ENCODE data around the gene CPNE6.

Gene CPNE6

DNA sequence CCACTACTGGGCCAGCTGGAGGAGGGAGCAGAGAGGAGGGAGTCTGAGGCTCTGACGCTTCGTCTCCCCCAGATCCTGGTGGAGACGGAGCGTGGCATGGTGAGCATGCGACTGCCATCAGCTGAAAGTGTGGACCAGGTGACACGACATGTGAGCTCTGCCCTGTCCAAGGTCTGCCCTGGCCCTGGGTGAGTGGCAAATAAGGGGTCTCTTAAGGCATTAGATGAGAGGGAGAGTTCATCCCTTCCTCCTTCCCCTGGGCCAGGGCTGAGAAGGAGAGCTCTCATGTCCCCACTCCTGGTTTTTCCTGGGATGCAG, 17.1 kb upstream of the CPNE6 start:
- no peak for DNase-seq (ENCODE audit: low spot score)
- no peak for FAIRE-seq

DNA sequence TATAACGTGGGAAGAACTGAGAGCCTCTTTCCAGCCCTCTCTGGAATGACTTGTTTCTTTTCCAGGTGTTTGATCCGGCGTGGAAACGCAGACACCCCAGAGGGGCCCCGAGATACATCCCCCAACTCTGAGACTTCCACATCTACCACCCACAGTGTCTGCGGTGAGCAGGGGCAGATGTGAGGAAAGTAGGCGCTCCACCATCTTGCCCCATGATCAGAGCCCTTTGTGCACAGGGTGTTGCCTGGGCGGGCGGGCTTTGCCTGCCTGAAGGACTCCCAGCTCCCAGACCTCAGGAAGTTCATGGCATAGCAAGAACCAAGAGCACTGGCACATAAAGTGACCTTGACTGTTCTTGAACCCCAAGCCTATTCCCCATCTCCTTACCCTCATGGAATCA, 16.7 kb upstream of the CPNE6 start:
- FAIRE-seq (no peak), DNase-seq (ENCODE audit: low spot score) (no peak)

DNA sequence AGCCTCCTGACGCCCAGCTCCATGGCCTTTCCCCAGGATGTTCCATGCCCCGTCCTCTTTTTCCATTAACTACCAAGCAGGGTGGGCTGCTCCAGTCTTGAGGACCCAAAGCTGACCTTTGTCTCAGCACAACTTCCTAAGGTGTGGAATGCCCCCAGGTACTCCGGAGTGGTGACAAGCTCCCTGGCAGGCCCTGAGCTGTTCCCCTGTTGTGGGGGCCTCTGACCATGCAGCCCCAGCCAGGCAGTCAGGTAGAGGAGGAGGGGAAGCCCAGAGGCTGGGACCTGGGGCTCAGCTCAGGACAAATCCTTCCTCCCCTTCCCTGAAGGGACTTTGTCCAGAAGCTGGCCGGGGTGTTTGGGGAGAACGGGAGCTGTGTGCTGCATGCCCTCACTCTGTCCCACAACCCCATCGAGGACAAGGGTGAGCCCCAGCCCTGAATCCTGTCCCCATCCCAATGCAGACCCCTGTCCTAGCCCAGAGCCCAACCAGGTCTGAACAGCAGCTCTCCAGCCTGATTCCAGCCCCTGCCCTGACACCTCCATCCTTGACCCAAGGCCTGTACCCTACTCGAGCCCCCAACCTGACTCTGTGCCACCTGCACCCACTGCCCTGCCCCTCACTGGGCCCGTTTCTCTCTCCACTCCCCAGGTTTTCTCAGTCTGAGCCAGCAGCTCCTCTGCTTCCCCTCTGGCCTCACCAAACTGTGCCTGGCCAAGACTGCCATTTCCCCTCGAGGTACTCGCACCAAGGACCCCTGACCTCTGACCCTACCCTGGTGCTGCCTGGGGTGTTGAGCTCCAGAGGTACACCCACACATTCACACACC, 15.2 kb upstream of the CPNE6 start:
- DNase-seq (ENCODE audit: low spot score) (no peak), FAIRE-seq (no peak)

DNA sequence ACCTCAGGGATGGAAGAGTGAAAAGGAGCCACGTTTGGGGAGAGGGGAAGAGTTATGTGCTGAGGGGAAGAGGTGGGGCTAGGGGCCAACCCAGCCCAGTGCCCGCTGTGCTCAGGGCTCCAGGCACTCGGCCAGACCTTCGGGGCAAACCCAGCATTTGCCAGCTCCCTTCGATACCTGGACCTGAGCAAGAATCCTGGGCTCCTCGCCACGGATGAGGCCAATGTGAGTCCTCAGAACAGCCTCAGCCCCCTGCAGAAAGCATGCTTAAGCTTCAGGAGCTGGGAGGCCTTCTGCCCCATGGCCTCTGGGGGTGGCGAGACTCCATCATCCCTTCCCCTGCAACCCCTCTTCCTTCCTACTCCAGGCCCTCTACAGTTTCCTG, 14.6 kb upstream of the CPNE6 start:
- DNase-seq (ENCODE audit: low spot score) = no peak
- FAIRE-seq = no peak

GRCh38 chr14:24057271-24057670, 14.1 kb upstream of the CPNE6 start:
- FAIRE-seq (no peak), DNase-seq (ENCODE audit: low spot score) (no peak)

DNA sequence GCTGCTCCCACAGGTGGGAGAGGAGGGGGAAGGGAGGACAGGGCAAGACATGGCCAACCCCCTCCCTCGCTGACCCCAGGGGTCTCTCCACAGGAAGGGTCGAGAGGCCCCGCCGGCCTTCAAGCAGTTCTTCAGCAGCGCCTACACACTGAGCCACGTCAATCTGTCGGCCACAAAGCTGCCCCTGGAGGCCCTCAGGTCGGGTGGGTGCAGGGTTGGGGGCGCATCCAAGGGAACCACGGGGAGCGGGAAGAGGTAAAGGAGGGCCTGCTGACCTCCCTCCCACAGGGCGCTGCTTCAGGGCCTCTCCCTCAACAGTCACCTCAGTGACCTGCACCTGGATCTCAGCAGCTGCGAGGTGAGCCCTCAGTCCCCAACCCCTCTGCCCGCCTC, 13.5 kb upstream of the CPNE6 start:
- DNase-seq (ENCODE audit: low spot score) = no peak
- FAIRE-seq = no peak

GRCh38 chr14:24058260-24058950, 13.0 kb upstream of the CPNE6 start:
- peak; percentile 23 for DNase-seq (ENCODE audit: low spot score)
- FAIRE-seq = no peak

DNA sequence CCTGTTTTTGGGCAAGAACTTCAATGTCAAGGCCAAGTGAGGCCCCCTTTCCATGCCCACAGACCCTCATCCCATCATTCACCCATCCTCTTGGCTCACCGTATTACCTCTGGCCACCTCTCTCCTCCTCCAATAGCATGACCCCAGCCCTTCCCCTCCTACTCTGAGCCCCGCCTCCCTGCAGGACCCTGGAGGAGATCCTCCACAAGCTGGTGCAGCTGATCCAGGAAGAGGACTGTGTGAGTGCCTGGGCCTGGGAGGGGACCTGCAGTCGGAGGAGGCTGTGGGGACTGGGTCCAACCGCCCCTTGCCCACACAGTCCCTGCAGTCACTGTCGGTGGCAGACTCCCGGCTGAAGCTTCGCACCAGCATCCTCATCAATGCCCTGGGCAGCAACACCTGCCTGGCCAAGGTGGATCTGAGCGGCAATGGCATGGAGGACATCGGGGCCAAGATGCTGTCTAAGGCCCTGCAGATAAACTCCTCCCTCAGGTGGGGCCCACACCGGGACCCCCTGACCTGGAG, 12.3 kb upstream of the CPNE6 start:
- DNase-seq (ENCODE audit: low spot score) (no peak), FAIRE-seq (no peak)

GRCh38 chr14:24059841-24060388, 11.4 kb upstream of the CPNE6 start:
- DNase-seq (ENCODE audit: low spot score) = no peak

GRCh38 chr14:24060443-24060842, 10.9 kb upstream of the CPNE6 start:
- DNase-seq (ENCODE audit: low spot score) (no peak), FAIRE-seq (no peak)

More at GRCh38 chr14:24059841-24060388, 11.4 kb upstream of the CPNE6 start:
- no peak for FAIRE-seq

DNA sequence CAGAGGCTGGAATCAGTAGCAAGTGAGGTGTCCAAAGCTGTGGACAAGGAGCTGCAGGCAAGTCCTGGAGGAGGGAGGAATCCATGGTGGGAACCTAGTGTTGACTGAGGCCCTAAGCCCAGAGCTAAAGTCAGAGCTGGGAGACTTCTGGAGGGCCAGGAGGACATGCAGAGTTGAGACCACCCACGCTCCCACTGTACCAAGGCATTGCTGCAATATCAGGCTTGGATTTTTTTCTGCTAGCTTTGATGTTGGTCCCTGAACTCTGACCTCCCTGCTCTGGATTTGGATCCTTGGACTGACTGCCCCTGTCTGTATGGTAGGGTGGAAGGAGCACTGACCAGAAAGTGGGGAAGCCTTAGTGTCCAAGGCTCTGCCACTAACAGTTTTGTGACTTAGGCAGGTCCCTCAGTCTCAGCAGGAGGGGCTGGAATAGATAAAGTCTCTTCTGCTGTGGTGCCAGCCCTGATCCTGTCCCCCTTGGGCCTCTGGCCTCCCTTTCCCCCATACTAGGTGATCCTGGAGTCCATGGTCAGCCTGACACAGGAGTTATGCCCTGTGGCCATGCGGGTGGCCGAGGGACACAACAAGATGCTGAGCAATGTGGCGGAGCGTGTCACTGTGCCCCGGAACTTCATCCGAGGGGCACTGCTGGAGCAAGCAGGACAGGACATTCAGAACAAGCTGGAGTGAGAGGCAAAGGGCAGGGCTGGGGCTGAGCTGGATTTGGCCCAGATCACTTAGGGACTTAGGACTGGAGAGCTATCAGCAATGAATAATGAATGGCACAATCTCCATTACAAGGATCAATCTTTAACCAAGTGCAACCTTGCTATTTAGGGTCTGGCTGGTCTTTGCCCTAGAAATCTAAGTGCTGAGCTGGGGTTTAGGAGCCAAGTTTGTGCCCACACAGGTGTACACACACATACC, 10.1 kb upstream of the CPNE6 start:
- FAIRE-seq (no peak), DNase-seq (ENCODE audit: low spot score) (no peak)

GRCh38 chr14:24062216-24062980, 9.0 kb upstream of the CPNE6 start:
- DNase-seq (ENCODE audit: low spot score) (no peak), FAIRE-seq (no peak)

- no peak for DNase-seq (ENCODE audit: low spot score)
- FAIRE-seq = no peak
Measured at GRCh38 chr14:24063263-24063836, 8.0 kb upstream of the CPNE6 start.

GRCh38 chr14:24064091-24064795, 7.1 kb upstream of the CPNE6 start:
- DNase-seq (ENCODE audit: low spot score) = no peak
- FAIRE-seq = no peak

DNA sequence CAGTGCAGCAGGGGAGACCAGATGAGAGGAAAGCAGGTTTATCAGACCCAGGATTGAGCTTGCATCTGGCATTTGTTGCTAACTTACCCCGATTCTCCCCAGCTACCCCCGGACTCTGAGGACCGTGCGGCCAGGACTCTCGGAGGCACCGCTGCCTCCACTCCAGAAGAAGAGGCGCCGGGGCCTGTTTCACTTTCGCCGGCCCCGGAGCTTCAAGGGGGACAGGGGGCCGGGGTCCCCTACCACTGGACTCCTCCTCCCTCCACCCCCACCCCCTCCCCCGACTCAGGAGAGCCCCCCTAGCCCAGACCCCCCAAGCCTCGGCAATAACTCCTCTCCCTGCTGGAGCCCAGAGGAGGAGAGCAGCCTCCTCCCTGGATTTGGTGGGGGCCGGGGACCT, 6.5 kb upstream of the CPNE6 start:
- FAIRE-seq = no peak
- DNase-seq (ENCODE audit: low spot score) = no peak

- FAIRE-seq = no peak
- DNase-seq (ENCODE audit: low spot score) = no peak
Measured at GRCh38 chr14:24065408-24065807, 6.0 kb upstream of the CPNE6 start.

- no peak for FAIRE-seq
Measured at GRCh38 chr14:24066496-24067132, 4.7 kb upstream of the CPNE6 start.

GRCh38 chr14:24067133-24068082, 4.0 kb upstream of the CPNE6 start:
- no peak for DNase-seq (ENCODE audit: low spot score)
- FAIRE-seq = no peak

More at GRCh38 chr14:24066496-24067132, 4.7 kb upstream of the CPNE6 start:
- no peak for DNase-seq (ENCODE audit: low spot score)
